ENCODE measurements around the gene ABHD17A. TPM values are rescaled to one million over a fixed set of nuclear protein-coding genes. Genes with fewer than 3 reads are reported as not detected.
A peak's percentile ranks its signal among the peaks of the same experiment; 100 is the strongest.

The ABHD17A gene
- total RNA-seq, 1 donor from 2014 or later: 61.5 TPM

GRCh38 chr19:1871630-1872029 is 13.7 kb downstream of the ABHD17A start:
- intact Hi-C loops (cut with DNase I): no loop called here
- DNase-seq (ENCODE audit: missing footprints) (no peak), ATAC-seq (no peak)

DNA sequence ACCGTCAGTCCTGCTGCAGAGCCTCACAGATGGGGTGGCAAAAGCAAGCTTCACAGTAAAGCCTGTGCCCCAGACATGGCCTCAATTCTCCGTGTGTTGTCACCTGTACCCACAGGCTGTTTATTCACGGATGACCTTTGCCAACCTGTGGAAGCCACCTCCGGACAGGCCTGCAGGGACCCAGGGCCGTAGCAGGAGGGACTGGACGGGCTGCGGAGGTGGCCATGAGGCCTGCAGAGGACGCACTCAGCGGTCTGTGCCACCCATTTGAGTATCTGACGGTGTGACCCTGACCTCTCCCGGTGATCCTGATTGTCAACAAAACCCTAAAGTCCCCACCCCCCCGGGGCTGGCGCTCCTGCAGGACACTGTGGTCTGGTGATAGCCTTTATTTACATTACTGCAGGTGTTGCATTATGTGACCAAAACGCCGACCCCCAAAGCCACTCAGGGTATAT is 14.1 kb downstream of the ABHD17A start:
- no peak for ATAC-seq
- intact Hi-C loops (cut with DNase I): no loop called here
- DNase-seq (ENCODE audit: missing footprints): no peak

GRCh38 chr19:1868971-1869370 is 16.3 kb downstream of the ABHD17A start:
- no peak for ATAC-seq
- intact Hi-C loops (cut with DNase I): no loop called here
- no peak for DNase-seq (ENCODE audit: missing footprints)

DNA sequence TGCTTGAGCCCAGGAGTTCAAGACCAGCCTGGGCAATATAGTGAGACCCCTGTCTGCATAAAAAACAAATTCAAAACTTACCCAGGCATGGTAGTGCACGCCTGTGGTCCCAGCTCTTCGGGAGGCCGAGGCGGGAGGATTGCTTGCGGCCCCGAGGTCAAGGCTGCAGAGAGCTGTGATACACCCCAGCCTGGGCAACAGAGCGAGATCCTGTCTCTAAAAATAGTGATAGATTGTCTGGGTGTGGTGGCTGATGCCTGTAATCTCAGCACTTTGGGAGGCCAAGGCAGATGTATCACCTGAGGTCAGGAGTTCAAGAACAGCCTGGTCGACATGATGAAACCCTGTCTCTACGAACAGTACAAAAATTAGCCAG is 18.0 kb downstream of the ABHD17A start:
- intact Hi-C loops (cut with DNase I): no loop called here
- no peak for DNase-seq (ENCODE audit: missing footprints)

DNA sequence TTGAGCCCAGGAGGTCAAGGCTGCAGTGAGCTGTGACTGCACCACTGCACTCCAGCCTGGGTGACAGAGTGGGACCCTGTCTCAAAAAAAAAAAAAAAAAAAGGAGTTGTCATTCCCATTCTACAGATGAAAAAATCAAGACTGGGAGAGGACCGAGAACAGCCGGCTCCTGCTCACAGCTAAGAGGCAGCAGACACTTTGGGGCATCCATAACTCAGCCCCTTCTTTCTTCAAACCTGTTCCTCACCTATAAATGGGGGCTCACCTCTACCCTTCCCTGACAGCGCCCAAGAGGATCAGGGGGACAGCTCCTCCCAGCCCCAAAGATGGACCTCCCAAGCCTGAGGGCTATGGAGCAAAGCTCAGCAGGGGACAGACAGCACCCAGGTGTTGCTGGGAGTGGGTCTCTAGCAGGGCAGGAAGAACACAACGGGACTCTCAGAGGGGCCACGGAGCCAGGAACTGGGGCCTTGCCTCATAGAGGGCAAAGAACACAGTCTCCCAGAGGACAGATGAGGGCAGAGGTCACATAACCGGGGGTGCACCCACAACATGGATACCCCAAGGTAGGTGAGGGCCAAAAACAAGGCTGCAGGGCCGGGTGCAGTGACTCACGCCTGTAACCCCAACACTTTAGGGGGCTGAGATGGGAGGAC is 18.5 kb downstream of the ABHD17A start:
- intact Hi-C loops (cut with DNase I): no loop called here
- DNase-seq (ENCODE audit: missing footprints) (no peak), ATAC-seq (no peak)

More for the DNA sequence above, 18.0 kb downstream of the ABHD17A start:
- no peak for ATAC-seq

DNA sequence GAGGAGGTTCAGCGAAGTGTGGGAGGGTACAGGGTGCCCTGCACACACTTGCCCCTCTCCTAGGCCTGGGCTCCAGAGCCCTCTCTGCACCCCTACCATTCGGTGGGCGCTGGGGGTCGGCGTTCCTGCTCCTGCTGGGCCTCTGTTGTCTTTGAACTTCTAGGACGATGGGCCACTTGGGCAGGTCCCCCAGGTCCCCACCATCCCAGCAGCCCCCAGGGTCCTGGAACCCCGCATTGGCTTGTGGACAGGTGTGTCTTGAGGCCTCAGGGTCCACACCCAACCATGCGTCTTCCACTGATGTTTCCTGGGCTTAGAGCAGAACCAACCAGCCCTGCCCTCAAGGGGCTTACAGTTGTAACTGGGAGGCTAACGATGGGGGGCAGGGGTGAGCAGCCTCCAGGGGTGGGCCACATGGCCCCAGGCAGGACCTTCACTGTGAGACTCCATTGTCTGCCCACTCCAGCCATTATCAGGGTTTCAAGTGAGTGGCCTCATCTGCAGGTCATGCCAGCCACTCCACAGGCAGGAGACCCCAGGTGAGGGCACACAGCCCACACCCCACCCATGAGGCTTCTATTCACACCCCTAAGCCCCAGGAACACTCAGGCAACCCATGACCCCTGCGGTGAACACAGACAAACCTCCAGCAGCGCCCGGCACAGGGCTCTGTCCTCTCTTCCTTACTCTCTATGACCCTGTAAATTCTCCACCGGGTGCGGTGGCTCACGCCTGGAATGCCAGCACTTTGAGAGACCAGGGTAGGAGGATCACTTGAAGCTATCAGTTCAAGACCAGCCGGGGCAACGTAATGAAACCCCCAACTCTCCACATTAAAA is 19.9 kb downstream of the ABHD17A start:
- no peak for ATAC-seq
- intact Hi-C loops (cut with DNase I): loop anchor here (2.0 kb wide), 1 partner anchor 63 kb away; no protein-coding TSS in a partner anchor
- DNase-seq (ENCODE audit: missing footprints): no peak

DNA sequence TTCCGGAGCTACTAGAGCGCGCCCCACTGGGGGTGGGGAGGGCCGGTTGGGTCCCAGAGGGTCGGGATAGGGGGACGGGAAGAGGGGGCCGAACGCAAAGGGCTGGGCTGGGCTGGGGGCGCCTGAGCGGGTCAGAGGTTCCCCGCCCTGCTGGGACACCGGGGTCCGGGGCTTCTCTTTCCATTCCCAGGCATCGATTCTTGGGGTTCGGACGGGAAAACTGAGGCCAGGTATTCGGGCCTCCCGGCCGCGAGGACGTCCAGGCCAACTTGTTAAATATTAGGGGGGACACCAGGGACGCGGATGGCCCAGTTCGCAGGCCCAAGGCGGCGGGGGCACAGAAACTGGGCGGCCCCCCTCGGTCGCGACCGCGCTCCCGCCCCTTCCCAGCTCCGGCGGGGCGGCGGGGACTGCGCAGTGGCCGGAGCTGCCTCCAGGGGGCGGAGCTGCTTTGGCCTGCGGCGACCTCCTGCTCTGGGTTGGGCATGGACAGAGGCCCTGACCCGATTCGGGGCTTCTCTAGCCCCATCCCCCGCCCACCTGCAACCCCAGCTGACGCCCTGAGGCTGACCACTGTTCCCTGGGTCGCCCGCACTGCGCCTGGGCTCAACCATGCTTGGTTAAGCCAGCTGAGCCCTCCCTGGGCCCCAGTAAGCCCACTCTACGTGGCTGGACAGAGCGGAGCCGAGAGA is 20.7 kb downstream of the ABHD17A start:
- intact Hi-C loops (cut with DNase I): loop anchor here (2.0 kb wide), 1 partner anchor 64 kb away; no protein-coding TSS in a partner anchor

DNA sequence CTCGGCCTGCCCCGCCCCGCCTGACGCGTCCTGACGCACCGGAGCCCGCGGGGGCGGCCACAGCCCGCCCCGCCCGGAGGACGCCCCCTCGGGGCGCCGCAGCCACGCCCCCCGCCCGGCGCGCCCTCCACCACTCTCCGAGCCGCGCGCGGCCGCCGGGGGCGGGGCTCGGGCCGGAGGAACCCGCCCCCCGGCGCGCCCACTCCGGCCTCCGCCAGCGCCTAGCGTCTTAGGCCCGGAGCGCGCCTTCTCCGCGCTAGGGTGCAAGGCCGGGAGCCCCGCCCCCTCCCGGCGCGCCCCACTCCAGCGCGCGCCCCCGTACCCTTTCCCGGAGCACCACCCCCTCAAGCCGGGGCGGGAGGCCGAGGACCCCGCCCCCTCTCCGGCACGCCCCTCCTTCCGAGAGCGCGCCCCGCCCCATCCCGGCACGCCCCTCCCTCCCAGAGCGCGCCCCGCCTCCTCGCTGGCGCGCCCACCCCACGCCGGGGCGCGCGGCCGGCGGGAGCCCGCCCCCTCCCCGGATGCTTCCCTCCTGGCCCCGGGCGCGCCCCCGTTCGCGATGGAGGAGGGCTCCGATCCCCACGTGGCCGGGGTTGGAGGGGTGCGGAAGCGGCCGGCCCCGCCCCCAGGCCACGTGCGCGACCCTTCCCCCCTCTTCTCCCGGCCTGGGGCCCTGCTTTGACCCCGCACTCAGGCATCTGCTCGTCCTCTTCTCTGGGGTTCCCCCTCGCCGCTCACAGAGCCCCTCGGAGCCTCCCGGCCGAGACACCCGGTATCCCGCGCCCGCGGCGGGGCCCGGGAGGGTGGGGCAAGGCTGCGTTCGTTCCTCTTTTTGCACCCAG is 21.4 kb downstream of the ABHD17A start:
- ATAC-seq (peak; percentile 86), DNase-seq (ENCODE audit: missing footprints) (peak; percentile 96)
- intact Hi-C loops (cut with DNase I): loop anchor here (2.0 kb wide), 1 partner anchor 65 kb away; no protein-coding TSS in a partner anchor

More for the DNA sequence above, 20.7 kb downstream of the ABHD17A start:
- peak; percentile 91 for DNase-seq (ENCODE audit: missing footprints)
- ATAC-seq: peak; percentile 72

- intact Hi-C loops (cut with DNase I): no loop called here
- no peak for DNase-seq (ENCODE audit: missing footprints)
- no peak for ATAC-seq
These were observed 22.0 kb downstream of the ABHD17A start, which contains the start of gene KLF16 for GRCh38 chr19:1863328-1863637. KLF16 (minus strand) TSS chr19:1863579; CDS start chr19:1863497, 82 bp downstream.

GRCh38 chr19:1862424-1863327 is 22.6 kb downstream of the ABHD17A start:
- intact Hi-C loops (cut with DNase I): no loop called here
- ATAC-seq: no peak
- no peak for DNase-seq (ENCODE audit: missing footprints)

DNA sequence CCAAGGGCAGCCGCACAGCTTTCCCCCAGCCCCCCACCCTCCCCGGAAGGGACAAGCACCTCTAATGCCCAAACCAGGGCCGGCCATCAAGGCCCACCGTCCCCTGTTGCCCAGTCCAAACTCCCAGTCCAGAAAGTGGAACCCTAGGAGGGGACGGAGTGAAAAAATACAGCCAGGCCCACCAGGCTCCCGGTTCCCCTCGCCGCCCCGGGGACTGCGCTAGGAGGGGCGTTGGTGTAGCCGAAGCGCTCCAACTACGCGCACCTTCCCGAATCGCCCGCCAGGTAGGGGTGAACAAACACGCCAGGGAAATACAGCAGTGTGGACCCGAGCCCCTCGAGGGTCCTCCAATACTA is 23.2 kb downstream of the ABHD17A start:
- DNase-seq (ENCODE audit: missing footprints): no peak
- no peak for ATAC-seq
- intact Hi-C loops (cut with DNase I): no loop called here

DNA sequence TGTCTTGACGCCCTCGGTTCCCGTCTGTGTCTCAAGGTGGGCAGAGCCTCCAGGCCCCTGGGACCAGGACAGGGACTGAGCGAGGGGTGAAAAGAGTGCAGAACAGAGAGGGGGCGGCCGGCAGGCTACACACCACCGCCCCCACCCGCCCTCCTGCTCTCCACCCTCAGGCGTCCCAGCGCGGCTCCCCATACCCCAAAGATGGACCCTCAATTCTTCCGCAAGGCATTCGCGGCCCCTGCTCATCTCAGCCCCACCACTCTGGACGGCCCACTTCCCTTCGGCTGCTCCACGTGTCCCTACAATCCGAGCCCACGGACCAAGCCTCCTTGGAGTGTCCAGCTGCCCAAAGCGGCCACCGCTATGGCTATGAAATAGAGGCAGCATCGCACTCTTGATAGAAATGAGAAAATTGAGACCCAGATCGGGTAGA is 23.7 kb downstream of the ABHD17A start:
- intact Hi-C loops (cut with DNase I): no loop called here
- ATAC-seq (no peak), DNase-seq (ENCODE audit: missing footprints) (no peak)

DNA sequence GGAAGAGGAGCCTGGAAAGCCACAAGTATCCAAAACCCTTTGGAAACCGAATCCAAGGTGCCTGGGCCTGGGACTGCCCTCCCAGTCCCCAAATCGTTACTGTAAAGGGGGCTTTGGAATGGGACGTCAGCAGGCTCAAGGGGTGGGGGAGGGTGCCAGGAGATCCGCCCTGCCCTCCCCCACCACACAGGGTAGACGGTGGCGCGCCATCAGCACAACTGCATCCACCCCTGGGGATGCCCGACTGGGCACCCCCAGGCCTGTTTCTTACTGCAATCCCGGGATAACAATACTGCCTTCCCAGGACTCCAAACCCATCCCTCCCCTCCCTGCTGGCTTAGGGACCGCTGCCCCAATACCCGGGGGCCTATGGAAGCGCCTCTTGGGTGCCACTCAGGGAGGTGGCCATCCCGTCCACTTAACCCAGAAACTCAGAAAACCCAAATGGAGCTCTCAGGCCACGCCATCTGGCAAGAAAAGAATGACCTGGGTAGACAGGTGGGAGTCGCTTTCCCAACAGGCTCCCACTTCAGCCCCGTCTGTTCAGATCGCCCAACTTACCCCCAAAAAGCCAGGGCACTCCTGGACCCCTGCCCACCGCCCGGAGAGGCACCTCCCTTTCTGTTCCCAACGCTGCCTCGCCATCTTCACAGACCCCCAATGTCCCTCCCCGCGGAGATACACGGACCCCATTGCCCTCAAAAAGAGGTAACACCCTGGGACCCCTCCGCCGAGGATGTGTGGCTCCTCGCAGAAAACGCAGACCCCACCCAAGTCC is 24.3 kb downstream of the ABHD17A start:
- intact Hi-C loops (cut with DNase I): no loop called here
- DNase-seq (ENCODE audit: missing footprints) (no peak), ATAC-seq (no peak)

- no peak for DNase-seq (ENCODE audit: missing footprints)
- no peak for ATAC-seq
- intact Hi-C loops (cut with DNase I): no loop called here
These were observed 25.1 kb downstream of the ABHD17A start for GRCh38 chr19:1860042-1860775.

DNA sequence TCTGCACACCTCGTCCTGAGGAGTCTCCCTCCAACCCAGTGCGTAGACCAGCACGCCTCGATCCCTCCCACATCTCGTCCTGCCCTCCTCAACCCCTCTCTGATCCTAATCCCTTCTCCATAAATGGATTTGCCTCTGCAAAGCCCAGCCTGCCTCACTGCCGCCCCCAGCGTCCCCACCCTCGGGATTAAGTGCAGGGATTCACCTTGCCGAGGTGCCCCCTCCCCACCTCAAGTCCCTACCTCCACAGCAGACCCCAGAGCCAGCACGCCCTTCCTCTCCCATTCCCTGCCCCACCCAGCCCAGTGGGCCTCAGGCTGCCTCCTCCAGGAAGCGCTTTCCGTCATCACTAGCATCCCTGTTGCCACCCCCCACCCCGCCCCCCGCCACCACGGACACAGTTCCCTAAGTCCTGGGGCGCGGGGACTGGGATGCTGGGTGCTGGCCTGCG is 25.9 kb downstream of the ABHD17A start:
- DNase-seq (ENCODE audit: missing footprints) (no peak), ATAC-seq (no peak)
- intact Hi-C loops (cut with DNase I): no loop called here

- no peak for ATAC-seq
- DNase-seq (ENCODE audit: missing footprints): no peak
- intact Hi-C loops (cut with DNase I): no loop called here
These were observed 26.7 kb downstream of the ABHD17A start for GRCh38 chr19:1858412-1859081.
